ENCODE measurements around the gene GNAT1. TPM values are rescaled to one million over a fixed set of nuclear protein-coding genes. Genes with fewer than 3 reads are reported as not detected.

GNAT1 gene
- total RNA-seq, 1 experiment from 2014 or later, result not detected

Other genes starting within 250 kb of the GNAT1 start
- gene RBM5, start 102.7 kb upstream of the GNAT1 start, total RNA-seq (2014; rRNA removed; shearing (Covaris generic); ENCODE audit: low replicate concordance), result 31.2 and 53.4 TPM in 2 replicates
- 11.7 and 22.9 TPM in 2 replicates for gene SEMA3F, start 36.3 kb upstream of the GNAT1 start, total RNA-seq (2014; rRNA removed; shearing (Covaris generic); ENCODE audit: low replicate concordance)
- gene SLC38A3, start 13.7 kb downstream of the GNAT1 start, total RNA-seq (2014; rRNA removed; shearing (Covaris generic); ENCODE audit: low replicate concordance), result not detected in 2 replicates
- 73.9 and 114 TPM in 2 replicates for gene GNAI2, start 44.6 kb downstream of the GNAT1 start, total RNA-seq (2014; rRNA removed; shearing (Covaris generic); ENCODE audit: low replicate concordance)
- 9.7 and 13.4 TPM in 2 replicates for gene SEMA3B, start 77.5 kb downstream of the GNAT1 start, total RNA-seq (2014; rRNA removed; shearing (Covaris generic); ENCODE audit: low replicate concordance)
- not detected in 2 replicates for gene LSMEM2, start 87.5 kb downstream of the GNAT1 start, total RNA-seq (2014; rRNA removed; shearing (Covaris generic); ENCODE audit: low replicate concordance)
- 87.8 and 101 TPM in 2 replicates for gene IFRD2, start 100.8 kb downstream of the GNAT1 start, total RNA-seq (2014; rRNA removed; shearing (Covaris generic); ENCODE audit: low replicate concordance)
- gene HYAL3, start 107.8 kb downstream of the GNAT1 start, total RNA-seq (2014; rRNA removed; shearing (Covaris generic); ENCODE audit: low replicate concordance), result 3.0 and 8.0 TPM in 2 replicates
- 1.1 and 6.4 TPM in 2 replicates for gene NAA80, start 107.8 kb downstream of the GNAT1 start, total RNA-seq (2014; rRNA removed; shearing (Covaris generic); ENCODE audit: low replicate concordance)
- gene HYAL1, start 112.0 kb downstream of the GNAT1 start, total RNA-seq (2014; rRNA removed; shearing (Covaris generic); ENCODE audit: low replicate concordance), result 1.4 TPM in 1 of 2 replicates, not detected in the other
- 15.5 and 30.7 TPM in 2 replicates for gene HYAL2, start 131.1 kb downstream of the GNAT1 start, total RNA-seq (2014; rRNA removed; shearing (Covaris generic); ENCODE audit: low replicate concordance)
- 8.0 and 13.5 TPM in 2 replicates for gene TUSC2, start 136.6 kb downstream of the GNAT1 start, total RNA-seq (2014; rRNA removed; shearing (Covaris generic); ENCODE audit: low replicate concordance)
- 17.5 and 42.0 TPM in 2 replicates for gene RASSF1, start 149.2 kb downstream of the GNAT1 start, total RNA-seq (2014; rRNA removed; shearing (Covaris generic); ENCODE audit: low replicate concordance)
- gene ZMYND10, start 154.1 kb downstream of the GNAT1 start, total RNA-seq (2014; rRNA removed; shearing (Covaris generic); ENCODE audit: low replicate concordance), result 0.43 TPM in 1 of 2 replicates, not detected in the other
- gene NPRL2, start 159.2 kb downstream of the GNAT1 start, total RNA-seq (2014; rRNA removed; shearing (Covaris generic); ENCODE audit: low replicate concordance), result 14.3 and 16.0 TPM in 2 replicates
- gene CYB561D2, start 159.3 kb downstream of the GNAT1 start, total RNA-seq (2014; rRNA removed; shearing (Covaris generic); ENCODE audit: low replicate concordance), result 21.9 and 35.5 TPM in 2 replicates
- gene TMEM115, start 167.9 kb downstream of the GNAT1 start, total RNA-seq (2014; rRNA removed; shearing (Covaris generic); ENCODE audit: low replicate concordance), result 18.7 and 24.1 TPM in 2 replicates